MG63 (cell line): ENCODE data around the gene OSBPL3. TPM values are rescaled to one million over a fixed set of nuclear protein-coding genes. Genes with fewer than 3 reads are reported as not detected.

Experiments used
- DNase-seq: peaks from one replicate; pipeline ENCODE4 v3.0.0-alpha.2; 2020
- H3K27me3 ChIP-seq: fragments of 250-450 bp; sonication (Bioruptor Pico); 2 replicates; pipeline ENCODE4 v1.5.1; 2020; ENCODE audit warnings: mild to moderate bottlenecking, moderate library complexity
- H3K36me3 ChIP-seq: fragments of 250-450 bp; sonication (Bioruptor Pico); 2 replicates; pipeline ENCODE4 v1.5.1; 2020; ENCODE audit warnings: mild to moderate bottlenecking, moderate library complexity
- H3K4me3 ChIP-seq: fragments of 250-450 bp; sonication (Bioruptor Pico); 2 replicates; pipeline ENCODE4 v1.5.1; 2020; ENCODE audit warnings: mild to moderate bottlenecking, moderate library complexity
- H3K9me3 ChIP-seq: fragments of 250-450 bp; sonication (Bioruptor Pico); 2 replicates; pipeline ENCODE4 v1.5.1; 2020; ENCODE audit warnings: mild to moderate bottlenecking, moderate library complexity
- total RNA-seq: library from RNA; depleted of rRNA; stranded (reverse); fragments of >200 nt; shearing (Covaris generic); gene quantifications from 2 replicates; pipeline ENCODE4 v1.2.3, GENCODE V29; 2014; ENCODE audit warnings: low replicate concordance; rRNA removed

The OSBPL3 gene
- total RNA-seq, 1 experiment from 2014 or later: 5.6 TPM

GRCh38 chr7:24751484-24751883, 228.5 kb downstream of the OSBPL3 start:
- no peak overlapping the region for H3K4me3 ChIP-seq
- DNase-seq: no peak
- H3K27me3 ChIP-seq: no peaks in the 10 kb centered on the region
- no peaks in the 10 kb centered on the region for H3K36me3 ChIP-seq
- no peaks in the 10 kb centered on the region for H3K9me3 ChIP-seq

GRCh38 chr7:24750441-24751055, 229.4 kb downstream of the OSBPL3 start:
- no peaks in the 10 kb centered on the region for H3K9me3 ChIP-seq
- DNase-seq: no peak

GRCh38 chr7:24748521-24748920, 231.5 kb downstream of the OSBPL3 start:
- no peaks in the 10 kb centered on the region for H3K27me3 ChIP-seq
- H3K4me3 ChIP-seq: no peak overlapping the region
- H3K36me3 ChIP-seq: no peaks in the 10 kb centered on the region
- H3K9me3 ChIP-seq: no peaks in the 10 kb centered on the region
- no peak for DNase-seq

More at GRCh38 chr7:24750441-24751055, 229.4 kb downstream of the OSBPL3 start:
- H3K36me3 ChIP-seq: no peaks in the 10 kb centered on the region
- no peaks in the 10 kb centered on the region for H3K27me3 ChIP-seq
- H3K4me3 ChIP-seq: no peak overlapping the region

Other genes starting within 250 kb of the OSBPL3 start
- 3.7 and 4.1 TPM in 2 replicates for gene GSDME, start 222.7 kb downstream of the OSBPL3 start, total RNA-seq
- gene CYCS, start 145.1 kb upstream of the OSBPL3 start, total RNA-seq: 56.2 and 67.8 TPM in 2 replicates
- not detected in 2 replicates for gene NPVF, start 248.3 kb upstream of the OSBPL3 start, total RNA-seq